Activated CD8-positive, alpha-beta memory T cell treated with anti-CD3 and anti-CD28 coated beads, Interleukin-2, amount 50 U/mL, for 1 hour (primary cell): ENCODE measurements around the gene TMEM106B.
A peak's percentile ranks its signal among the peaks of the same experiment; 100 is the strongest.
"Not testable (repeated sequence)": the region's sequence is repeated elsewhere in the genome, so short reads cannot be mapped to it uniquely, and the experiment has no call there.

Experiments
- DNase-seq: peaks from one replicate; pipeline ENCODE4 v3.0.0-alpha.2; 2020; ENCODE audit errors: extremely low read depth

Gene TMEM106B

DNA sequence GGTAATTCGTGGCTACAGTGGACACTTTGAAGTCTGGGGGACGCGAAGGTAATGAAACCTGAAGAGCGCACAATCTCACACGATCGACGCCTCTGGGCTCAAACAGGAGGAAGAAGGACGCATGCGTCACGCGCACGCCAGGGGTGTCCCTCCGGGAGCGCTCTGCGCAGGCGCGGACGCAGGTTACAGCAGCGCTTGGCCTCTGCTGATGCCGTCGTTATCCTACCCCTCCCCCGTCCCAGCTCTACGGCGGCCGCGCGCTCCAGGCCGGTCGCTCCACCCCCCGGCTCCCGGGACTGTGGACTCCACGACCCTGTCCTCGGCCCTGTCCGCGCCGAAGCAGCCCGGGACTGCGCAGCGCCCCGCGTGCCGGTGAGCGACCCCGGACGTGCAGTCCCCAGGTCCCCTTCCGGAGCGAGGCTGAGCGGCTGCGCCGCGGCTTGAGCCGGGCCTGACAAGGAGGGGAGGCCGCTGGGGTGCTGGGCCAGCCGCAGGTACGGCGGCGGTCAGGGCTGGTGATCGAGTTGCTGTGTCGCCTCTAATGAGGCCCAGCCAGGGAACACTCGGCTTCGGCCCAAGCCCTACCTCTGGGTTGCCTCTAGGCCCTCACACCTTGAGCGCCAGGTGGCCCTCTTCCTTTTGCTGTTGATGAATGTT lies at the start of gene TMEM106B:
TMEM106B (plus strand) TSS at position 241 of the 657 bp plus-strand sequence. CDS start 3,517 bp downstream, outside the sequence.
- DNase-seq: peak; percentile 96

- DNase-seq: no peak
Measured at GRCh38 chr7:12162415-12163113, 48.5 kb upstream of the TMEM106B start.

GRCh38 chr7:12168065-12168464 lies 43.0 kb upstream of the TMEM106B start:
- not testable (repeated sequence) for DNase-seq

DNA sequence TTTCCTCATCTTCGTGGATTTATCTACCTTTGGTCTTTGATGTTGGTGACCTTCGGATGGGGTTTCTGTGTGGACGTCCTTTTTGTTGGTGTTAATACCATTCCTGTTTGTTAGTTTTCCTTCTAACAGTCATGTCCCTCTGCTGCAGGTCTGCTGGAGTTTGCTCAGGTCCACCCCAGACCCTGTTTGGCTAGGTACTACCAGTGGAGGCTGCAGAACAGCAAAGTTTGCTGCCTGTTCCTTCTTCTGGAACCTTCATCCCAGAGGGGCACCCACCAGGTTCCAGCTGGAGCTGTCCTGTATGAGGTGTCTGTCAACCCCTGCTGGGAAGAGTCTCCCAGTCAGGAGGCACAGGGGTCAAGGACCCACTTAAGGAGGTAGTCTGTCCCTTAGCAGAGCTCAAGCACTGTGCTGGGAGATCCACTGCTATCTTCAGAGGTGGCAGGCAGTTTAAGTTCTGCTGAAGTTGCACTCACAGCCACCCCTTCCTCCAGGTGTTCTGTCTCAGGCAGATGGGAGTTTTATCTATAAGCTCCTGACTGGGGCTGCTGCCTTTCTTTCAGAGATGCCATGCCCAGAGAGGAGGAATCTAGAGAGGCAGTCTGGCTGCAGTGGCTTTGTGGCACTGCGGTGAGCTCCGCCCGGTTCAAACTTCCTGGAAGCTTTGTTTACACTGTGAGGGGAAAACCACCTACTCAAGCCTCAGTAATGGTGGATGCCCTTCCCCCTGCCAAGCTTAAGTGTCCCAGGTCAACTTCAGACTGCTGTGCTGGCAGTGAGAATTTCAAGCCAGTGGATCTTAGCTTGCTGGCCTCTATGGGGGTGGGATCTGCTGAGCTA lies 40.9 kb upstream of the TMEM106B start:
- DNase-seq: not testable (repeated sequence)

DNA sequence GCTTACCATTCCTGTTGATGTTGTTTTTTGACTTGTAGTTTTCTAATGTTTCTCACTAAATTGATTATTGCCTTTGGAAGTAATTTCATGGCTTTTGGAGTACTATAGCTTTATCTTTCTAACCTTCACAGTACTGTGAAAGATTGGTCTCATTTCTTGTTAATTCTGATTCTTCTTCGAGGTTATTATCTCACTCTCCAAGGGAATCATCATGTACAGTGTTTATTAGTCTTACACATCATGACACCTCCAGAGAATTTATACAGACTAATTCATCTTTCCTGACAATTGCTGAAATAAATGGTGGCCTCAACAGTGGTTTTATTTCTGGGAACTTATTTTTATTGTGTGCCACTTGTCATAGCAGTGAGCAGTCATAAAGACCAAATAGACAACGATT lies 37.4 kb upstream of the TMEM106B start:
- no peak for DNase-seq

- DNase-seq: no peak
Measured at GRCh38 chr7:12174931-12175330, 36.2 kb upstream of the TMEM106B start.

- no peak for DNase-seq
Measured at GRCh38 chr7:12178317-12178716, 32.8 kb upstream of the TMEM106B start.

GRCh38 chr7:12194426-12194825 lies 16.7 kb upstream of the TMEM106B start:
- no peak for DNase-seq

DNA sequence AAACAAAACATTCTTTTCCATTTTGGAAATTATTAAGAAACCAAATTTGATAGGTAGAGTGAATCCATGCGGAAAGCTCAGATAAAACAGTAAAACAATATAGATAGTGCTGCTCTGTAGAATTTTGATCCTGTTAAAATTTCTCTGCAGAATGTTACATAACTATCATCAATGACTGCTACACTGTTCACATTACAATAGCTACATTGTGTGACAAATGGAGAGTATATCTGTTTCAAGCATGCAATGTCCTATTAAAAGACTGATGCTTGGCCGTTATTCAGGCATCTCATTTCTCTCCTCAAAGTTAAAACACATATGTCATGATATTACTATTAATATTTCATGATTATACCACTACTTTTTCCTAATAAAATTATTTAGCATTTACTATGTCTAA lies 14.7 kb upstream of the TMEM106B start:
- DNase-seq: no peak

DNA sequence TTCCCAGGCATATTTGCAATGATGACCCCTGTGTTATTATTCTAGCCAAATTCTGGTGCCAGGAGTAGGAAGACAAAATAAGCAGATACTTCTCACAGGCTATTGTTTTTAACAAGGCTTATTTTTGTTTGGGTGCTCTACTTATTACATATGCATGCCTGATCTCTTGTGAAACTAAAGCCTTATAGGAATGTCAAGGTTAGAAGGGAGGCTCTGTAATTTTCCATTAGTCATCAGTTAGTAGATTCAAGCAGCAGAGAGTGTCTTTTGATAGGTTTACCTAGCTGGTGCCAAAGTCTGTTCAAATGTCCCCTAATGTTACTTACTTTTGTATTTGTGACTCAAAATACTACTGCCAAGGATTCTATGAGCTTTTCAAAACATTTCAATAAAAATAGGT lies 11.7 kb upstream of the TMEM106B start:
- DNase-seq: no peak

DNA sequence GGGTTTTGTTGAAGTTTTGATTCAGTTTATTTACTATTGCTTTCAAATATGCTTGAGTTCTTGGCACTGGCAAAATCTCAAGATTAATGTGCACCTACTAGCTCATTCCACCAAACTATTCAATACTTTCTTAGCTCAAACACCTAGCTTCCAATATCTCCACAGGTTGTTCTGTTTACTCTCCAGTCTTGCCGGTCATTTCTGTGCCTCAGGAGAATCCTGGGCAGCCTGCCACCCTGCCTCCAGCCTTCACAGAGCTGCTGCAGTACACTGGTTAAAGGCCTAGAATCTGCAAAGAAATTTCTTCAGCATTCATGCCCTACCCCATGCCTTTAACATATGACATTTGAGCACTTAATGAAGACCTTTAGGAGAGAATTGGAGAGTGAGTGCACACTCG lies 4.0 kb upstream of the TMEM106B start:
- DNase-seq: no peak

- DNase-seq: no peak
Measured at GRCh38 chr7:12209221-12209620, 1.9 kb upstream of the TMEM106B start.

DNA sequence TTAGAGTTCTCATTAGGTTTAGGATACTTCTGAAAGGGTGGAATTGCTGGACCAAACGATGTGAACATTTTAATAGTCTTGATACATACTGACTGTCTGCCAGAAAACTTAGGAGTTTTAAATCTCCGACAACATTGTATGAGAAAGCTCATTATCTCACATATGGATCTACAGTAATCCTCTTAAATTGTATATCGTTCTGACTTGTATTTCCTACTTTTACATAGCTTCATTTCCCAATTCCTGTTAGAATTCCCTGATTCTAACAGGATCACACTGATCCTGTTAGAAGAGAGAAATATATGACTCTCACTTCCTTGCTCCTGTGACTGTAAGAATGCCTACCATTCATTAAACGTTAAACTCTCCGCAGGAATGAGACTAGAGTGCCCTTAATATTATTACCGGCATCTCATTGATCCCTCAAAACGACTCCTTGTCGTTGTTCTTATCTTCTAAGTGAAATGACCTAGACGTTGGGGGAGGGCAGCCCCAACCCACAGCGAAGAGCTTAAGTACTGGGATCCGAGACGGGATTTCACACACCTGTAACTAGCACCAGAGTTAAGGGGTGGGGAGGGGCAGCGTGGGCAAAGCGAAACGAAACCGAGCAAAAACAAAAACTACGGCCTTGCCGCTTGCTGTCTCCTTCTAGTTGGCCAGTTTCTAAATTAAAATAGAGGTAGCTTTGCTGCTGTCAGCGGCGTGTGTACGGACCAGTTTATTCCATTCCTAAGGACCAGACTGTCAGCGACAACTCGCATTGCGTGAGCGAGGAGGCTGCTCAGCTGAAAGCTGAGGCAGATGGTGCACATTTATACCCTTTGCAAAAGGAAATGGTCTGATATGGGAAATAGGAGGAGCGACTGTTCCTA lies 678 bp upstream of the TMEM106B start:
- DNase-seq: no peak

DNA sequence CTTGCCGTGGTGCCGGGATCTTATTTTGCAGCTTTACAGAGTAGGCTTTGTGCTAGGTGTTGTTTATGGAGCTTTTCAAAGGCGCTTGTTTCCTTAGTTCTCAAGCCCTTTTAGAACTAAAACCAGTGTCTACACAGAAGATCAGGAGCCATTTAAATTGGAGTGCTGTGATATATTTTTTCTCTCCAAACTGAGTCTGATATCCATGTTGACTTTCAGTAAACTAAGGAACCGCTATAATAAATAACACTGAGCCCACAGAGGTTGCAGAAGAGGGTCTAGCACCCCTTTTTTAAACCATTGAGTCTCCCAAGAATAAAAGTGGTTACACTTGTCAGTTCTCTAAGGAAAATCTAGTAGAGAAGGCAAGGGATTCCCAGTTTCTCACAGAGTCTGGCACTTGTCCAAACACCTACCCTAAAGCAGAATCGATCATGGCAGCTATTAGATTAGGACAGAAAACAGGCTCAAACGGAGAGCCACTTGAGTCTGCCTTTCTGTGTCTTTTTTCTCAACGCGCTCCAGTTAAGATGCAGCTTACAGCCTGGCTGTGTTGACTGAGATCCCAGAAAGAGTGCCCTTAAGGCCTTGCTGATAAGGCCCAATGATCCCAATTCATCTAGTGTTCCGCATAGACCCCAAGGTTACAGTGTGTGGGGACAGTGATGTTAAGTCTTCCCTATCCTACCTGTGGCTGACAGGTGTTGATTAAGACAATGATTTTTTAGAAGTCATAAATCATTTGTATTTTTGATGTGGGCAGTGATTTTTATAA lies 804 bp downstream of the TMEM106B start:
- no peak for DNase-seq

DNA sequence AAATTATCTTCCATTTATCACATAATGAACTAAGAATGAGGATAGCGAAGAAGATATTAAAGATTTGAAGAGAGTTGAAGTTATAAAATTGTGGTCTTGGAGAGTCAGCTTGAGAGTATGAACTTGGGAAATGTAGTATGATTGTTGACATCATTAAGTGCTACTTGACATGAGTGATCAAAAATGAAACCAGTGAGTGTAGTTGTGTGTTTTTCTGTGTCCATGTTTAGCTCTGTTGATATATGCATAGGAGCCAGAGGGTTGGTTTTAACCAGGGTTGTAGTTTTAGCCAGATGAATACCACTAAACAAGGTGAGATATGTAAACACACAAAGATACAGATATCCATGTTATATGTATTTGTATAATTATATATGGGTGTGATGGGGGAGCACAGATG lies 6.2 kb downstream of the TMEM106B start:
- no peak for DNase-seq

- no peak for DNase-seq
Measured at GRCh38 chr7:12220389-12221046, 9.4 kb downstream of the TMEM106B start.

DNA sequence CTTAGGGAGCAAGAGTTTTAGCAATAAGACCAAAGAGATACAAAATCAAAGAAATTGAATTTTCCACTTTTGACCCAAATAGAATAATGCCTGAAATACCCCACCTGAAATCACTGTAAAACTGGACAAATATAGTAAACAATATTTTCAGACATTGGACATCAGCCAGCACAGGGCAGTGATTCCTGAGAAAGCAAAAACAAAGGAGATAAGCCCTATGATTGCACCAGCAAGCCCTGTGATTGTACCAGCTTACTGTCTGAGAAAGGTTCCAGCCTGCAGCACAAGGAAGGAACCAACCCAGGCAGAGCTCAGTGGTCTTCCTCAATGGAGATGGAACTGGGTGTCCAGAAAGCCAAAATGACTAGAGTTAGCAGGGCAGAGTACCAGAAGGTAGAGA lies 10.3 kb downstream of the TMEM106B start:
- DNase-seq: no peak

- DNase-seq: no peak
Measured at GRCh38 chr7:12222889-12223579, 11.9 kb downstream of the TMEM106B start.

GRCh38 chr7:12225017-12225416 lies 13.9 kb downstream of the TMEM106B start:
- not testable (repeated sequence) for DNase-seq

- no peak for DNase-seq
Measured at GRCh38 chr7:12226756-12227155, 15.7 kb downstream of the TMEM106B start.
